NT2/D1 (cell line): ENCODE measurements around the gene ANTXR2.

ENCODE experiments used
- SUZ12 ChIP-seq: IDR thresholded peaks from 2 replicates; pipeline ENCODE4 v1.6.1; 2011; ENCODE audit not compliant: insufficient read length, insufficient read depth; ENCODE audit errors: extremely low read depth
- YY1 ChIP-seq: IDR thresholded peaks from 2 replicates; pipeline ENCODE4 v1.6.1; 2011; ENCODE audit not compliant: insufficient read length, insufficient read depth
- ZNF274 ChIP-seq: IDR thresholded peaks from 2 replicates; pipeline ENCODE4 v1.6.1; 2011; ENCODE audit warnings: mild to moderate bottlenecking, low read depth, low read length

DNA sequence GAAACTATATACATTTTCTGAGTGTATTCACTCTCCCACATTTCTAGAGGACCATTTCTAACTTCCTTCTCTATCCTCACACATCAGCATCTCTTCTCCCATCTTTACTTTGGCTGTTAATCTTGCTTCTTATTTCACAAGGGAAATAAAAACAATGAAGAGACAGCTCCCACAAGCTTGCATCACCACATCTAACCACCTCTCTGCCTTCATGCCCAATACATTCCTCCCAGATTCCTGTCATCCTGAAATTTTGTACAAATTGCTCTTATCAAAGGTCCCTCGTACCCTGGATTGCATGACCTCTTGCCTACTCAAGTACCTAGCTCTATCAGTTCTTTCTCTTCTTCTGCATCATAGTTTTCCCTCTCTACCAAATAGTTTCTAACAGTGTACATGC lies 215.2 kb downstream of the ANTXR2 start:
- TF ChIP-seq YY1 (no peak), ZNF274 (no peak), SUZ12 (no peak)
